Common myeloid progenitor, CD34-positive (primary cell): ENCODE results near the gene ANKRD44.

Source experiments
- CTCF ChIA-PET: fragments of 350-600 bp; sonication (Branson Sonifier 250); formaldehyde crosslinking; loops from one replicate; lab custom pipeline; 2021; ENCODE audit warnings: antibody characterized with exemption; lab: Charles Lee
- POLR2A ChIA-PET: fragments of 350-600 bp; sonication (Branson Sonifier 250); formaldehyde crosslinking; loops from one replicate; lab custom pipeline; 2021; ENCODE audit warnings: antibody characterized with exemption; lab: Charles Lee
- DNase-seq, 3 donors: peaks; one replicate each; pipeline versions ENCODE4 v3.0.0 to v3.0.0-alpha.2; 2013
- H3K27ac ChIP-seq, 2 experiments: 1 replicate in 1 of 2; 2 replicates in 1 of 2; pipeline ENCODE4 v1.7.0; 2013; ENCODE audit warnings: inconsistent platforms in 2 of 2, low read length in 2 of 2, mild to moderate bottlenecking in 2 of 2, low read depth in 1 of 2, moderate library complexity in 1 of 2; ENCODE audit not compliant: severe bottlenecking in 2 of 2, insufficient read depth in 1 of 2, poor library complexity in 1 of 2
- H3K27me3 ChIP-seq, 5 experiments: replicated peaks in 2 of 5; 1 replicate in 3 of 5; 2 replicates in 2 of 5; pipeline versions ENCODE4 v1.6.1 to v1.7.0; 2013; ENCODE audit warnings: low read length in 4 of 5, mild to moderate bottlenecking in 2 of 5, moderate library complexity in 2 of 5, inconsistent platforms in 1 of 5; ENCODE audit not compliant: insufficient read depth in 5 of 5, control insufficient read depth in 4 of 5
- H3K36me3 ChIP-seq, 4 experiments: 1 replicate in 2 of 4; 2 replicates in 2 of 4; pipeline versions ENCODE4 v1.6.1 to v1.7.0; 2013; ENCODE audit warnings: low read length in 3 of 4, control low read depth in 1 of 4, mild to moderate bottlenecking in 1 of 4; ENCODE audit not compliant: control insufficient read depth in 4 of 4, insufficient read depth in 4 of 4
- H3K4me1 ChIP-seq, 4 experiments: 1 replicate in 3 of 4; 2 replicates in 1 of 4; pipeline versions ENCODE4 v1.6.1 to v1.7.1; 2013; ENCODE audit warnings: low read length in 3 of 4, mild to moderate bottlenecking in 3 of 4, control low read depth in 1 of 4, inconsistent platforms in 1 of 4, moderate library complexity in 1 of 4; ENCODE audit not compliant: control insufficient read depth in 4 of 4, insufficient read depth in 4 of 4; ENCODE audit errors: control extremely low read depth in 1 of 4
- H3K4me3 ChIP-seq, 7 experiments: 1 replicate in 4 of 7; 2 replicates in 3 of 7; pipeline versions ENCODE4 v1.5.1 to v1.7.0; 2013; ENCODE audit warnings: mild to moderate bottlenecking in 7 of 7, low read length in 6 of 7, moderate library complexity in 6 of 7, inconsistent platforms in 2 of 7, low read depth in 2 of 7, control low read depth in 1 of 7; ENCODE audit not compliant: insufficient read depth in 4 of 7, control insufficient read depth in 1 of 7; ENCODE audit errors: extremely low read depth in 1 of 7
- H3K9me3 ChIP-seq, 5 experiments: 1 replicate in 4 of 5; 2 replicates in 1 of 5; pipeline versions ENCODE4 v1.6.1 to v1.7.1; 2013; ENCODE audit warnings: low read length in 4 of 5, mild to moderate bottlenecking in 2 of 5, inconsistent platforms in 1 of 5, low read depth in 1 of 5, moderate library complexity in 1 of 5; ENCODE audit not compliant: control insufficient read depth in 4 of 5, insufficient read depth in 2 of 5; ENCODE audit errors: control extremely low read depth in 1 of 5
- WGBS: methylation state at CpG from one replicate; pipeline ENCODE4 v1.1.5; 2013; ENCODE audit not compliant: insufficient coverage; 5-methylcytosine and 5-hydroxymethylcytosine counted together

ANKRD44 gene

GRCh38 chr2:196990788-196991461, 319.7 kb downstream of the ANKRD44 start:
- ChIA-PET POLR2A (no interaction called here), CTCF (interaction anchor here (1.8 kb wide), 1 partner anchor 21 kb away, joined by 4 read pairs; no protein-coding TSS in a partner anchor)
- 97% methylated on average over 8 of the region's 10 CpGs for WGBS
- H3K27me3 ChIP-seq = no peaks in the 10 kb centered on the region
- H3K4me3 ChIP-seq = no peak overlapping the region
- H3K4me1 ChIP-seq = peaks cover 10 to 20% (median 16%) of the 10 kb centered on the region in 4 experiments
- H3K9me3 ChIP-seq = no peaks in the 10 kb centered on the region
- H3K27ac ChIP-seq = no peak overlapping the region
- H3K36me3 ChIP-seq = peaks cover 4 to 25% (median 17%) of the 10 kb centered on the region in 4 experiments
- DNase-seq = no peak

- Histone ChIP-seq H3K27ac (no peak overlapping the region), H3K9me3 (no peaks in the 10 kb centered on the region), H3K27me3 (no peaks in the 10 kb centered on the region), H3K36me3 (peaks cover 4 to 25% (median 16%) of the 10 kb centered on the region in 4 experiments), H3K4me1 (peaks cover 10 to 21% (median 16%) of the 10 kb centered on the region in 4 experiments), H3K4me3 (no peak overlapping the region)
- no CpG with 5 or more reads among the region's 1 CpG for WGBS
- ChIA-PET POLR2A (no interaction called here), CTCF (interaction anchor here (1.8 kb wide), 1 partner anchor 22 kb away, joined by 4 read pairs; no protein-coding TSS in a partner anchor)
- DNase-seq = no peak
Observed at GRCh38 chr2:196990092-196990491, 320.5 kb downstream of the ANKRD44 start.

GRCh38 chr2:196989496-196989895, 321.1 kb downstream of the ANKRD44 start:
- Histone ChIP-seq H3K27me3 (no peaks in the 10 kb centered on the region), H3K9me3 (no peaks in the 10 kb centered on the region), H3K4me3 (no peak overlapping the region), H3K36me3 (peaks cover 4 to 22% (median 14%) of the 10 kb centered on the region in 4 experiments), H3K4me1 (peaks cover 10 to 21% (median 16%) of the 10 kb centered on the region in 4 experiments), H3K27ac (no peak overlapping the region)
- WGBS = 100% methylated on average over 1 of the region's 4 CpGs
- POLR2A ChIA-PET = interaction anchor here (0.6 kb wide), 1 partner anchor 54 kb away, joined by 3 read pairs; no protein-coding TSS in a partner anchor
- DNase-seq = peak in 2 of 3 donors; percentile 5 to 8
- CTCF ChIA-PET = interaction anchor here (1.8 kb wide), 1 partner anchor 23 kb away, joined by 4 read pairs; no protein-coding TSS in a partner anchor

- H3K4me3 ChIP-seq = peak overlapping the region in 1 of 7 experiments; percentile 56
- peaks cover 10 to 21% (median 16%) of the 10 kb centered on the region in 4 experiments for H3K4me1 ChIP-seq
- ChIA-PET CTCF (no interaction called here), POLR2A (no interaction called here)
- H3K27ac ChIP-seq = peak overlapping the region; percentile 7 to 85
- DNase-seq = peak in 2 of 3 donors; percentile 18 to 29
- 57% methylated on average over 3 of the region's 5 CpGs for WGBS
- H3K27me3 ChIP-seq = no peaks in the 10 kb centered on the region
- H3K9me3 ChIP-seq = no peaks in the 10 kb centered on the region
- H3K36me3 ChIP-seq = peaks cover 4 to 20% (median 11%) of the 10 kb centered on the region in 4 experiments
Observed at GRCh38 chr2:196988639-196989038, 321.9 kb downstream of the ANKRD44 start.

GRCh38 chr2:196987649-196988364, 322.8 kb downstream of the ANKRD44 start:
- Histone ChIP-seq H3K4me3 (peak overlapping the region in 6 of 7 experiments; percentile 33 to 71 (median 48)), H3K36me3 (peaks cover 3 to 14% (median 6%) of the 10 kb centered on the region in 4 experiments), H3K27ac (peak overlapping the region; percentile 73 to 85), H3K4me1 (peaks cover 10 to 21% (median 16%) of the 10 kb centered on the region in 4 experiments), H3K27me3 (no peaks in the 10 kb centered on the region), H3K9me3 (no peaks in the 10 kb centered on the region)
- 0% methylated on average over 4 of the region's 6 CpGs for WGBS
- peak; percentile 64 to 88 (median 82) for DNase-seq
- ChIA-PET CTCF (no interaction called here), POLR2A (no interaction called here)

GRCh38 chr2:196987298-196987648, 323.3 kb downstream of the ANKRD44 start:
- POLR2A ChIA-PET = no interaction called here

More at GRCh38 chr2:196987298-196987648, 323.3 kb downstream of the ANKRD44 start:
- H3K4me1 ChIP-seq = peaks cover 10 to 21% (median 16%) of the 10 kb centered on the region in 4 experiments
- no CpG with 5 or more reads among the region's 1 CpG for WGBS
- no peaks in the 10 kb centered on the region for H3K27me3 ChIP-seq
- H3K4me3 ChIP-seq = peak overlapping the region in 1 of 7 experiments; percentile 47
- CTCF ChIA-PET = no interaction called here
- DNase-seq = no peak
- no peaks in the 10 kb centered on the region for H3K9me3 ChIP-seq
- H3K27ac ChIP-seq = peak overlapping the region; percentile 73 to 85
- peaks cover 2 to 12% (median 4%) of the 10 kb centered on the region in 4 experiments for H3K36me3 ChIP-seq
